Anterior cingulate cortex (tissue), 58 donors: ENCODE measurements around the gene PSD4.

ENCODE experiments used
- DNase-seq, 58 donors: peaks; one replicate each; lab custom pipeline; 2025; lab: John Stamatoyannopoulos, UW

PSD4 gene

GRCh38 chr2:113200736-113201490 is 27.1 kb downstream of the PSD4 start:
- DNase-seq: no peak

DNA sequence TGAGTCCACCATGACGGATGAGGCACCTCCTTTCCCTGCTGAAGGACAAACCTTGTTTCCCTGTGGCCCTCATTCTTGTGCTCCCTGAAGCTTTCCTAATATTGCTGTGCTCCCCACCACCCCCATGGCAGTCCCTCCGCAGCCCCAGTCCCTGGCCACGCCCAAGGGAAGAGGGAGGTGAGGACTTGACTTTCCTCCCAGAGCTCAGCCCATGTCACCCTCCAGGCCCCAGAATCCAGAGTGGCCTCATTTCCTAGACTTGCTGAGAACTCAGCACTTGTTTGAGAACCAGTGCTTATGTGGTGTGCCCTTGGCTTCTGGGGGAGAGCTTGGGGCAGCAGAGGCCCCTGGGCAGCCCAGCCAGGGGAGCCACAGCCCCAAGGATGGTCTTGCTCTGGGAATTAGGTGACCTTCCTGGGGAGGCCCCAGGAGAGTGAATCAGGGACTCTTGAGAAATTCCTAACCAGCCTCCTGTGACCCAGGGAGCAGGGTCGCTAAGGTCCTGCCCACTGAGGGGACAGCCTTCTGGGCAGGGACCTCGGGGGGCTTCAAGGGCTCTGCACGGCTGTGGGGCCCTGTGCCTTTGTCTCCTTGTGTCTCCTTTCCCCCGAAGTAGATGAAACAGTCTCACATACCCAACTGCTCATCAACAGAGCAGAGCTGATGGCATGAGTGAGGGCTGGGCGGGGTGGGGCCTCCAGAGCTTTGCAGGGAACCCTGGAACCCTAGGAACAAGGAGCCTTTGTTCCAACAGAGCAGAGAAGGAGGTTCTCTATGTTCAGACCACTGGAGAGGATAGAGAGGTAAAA is 27.9 kb downstream of the PSD4 start:
- no peak for DNase-seq

DNA sequence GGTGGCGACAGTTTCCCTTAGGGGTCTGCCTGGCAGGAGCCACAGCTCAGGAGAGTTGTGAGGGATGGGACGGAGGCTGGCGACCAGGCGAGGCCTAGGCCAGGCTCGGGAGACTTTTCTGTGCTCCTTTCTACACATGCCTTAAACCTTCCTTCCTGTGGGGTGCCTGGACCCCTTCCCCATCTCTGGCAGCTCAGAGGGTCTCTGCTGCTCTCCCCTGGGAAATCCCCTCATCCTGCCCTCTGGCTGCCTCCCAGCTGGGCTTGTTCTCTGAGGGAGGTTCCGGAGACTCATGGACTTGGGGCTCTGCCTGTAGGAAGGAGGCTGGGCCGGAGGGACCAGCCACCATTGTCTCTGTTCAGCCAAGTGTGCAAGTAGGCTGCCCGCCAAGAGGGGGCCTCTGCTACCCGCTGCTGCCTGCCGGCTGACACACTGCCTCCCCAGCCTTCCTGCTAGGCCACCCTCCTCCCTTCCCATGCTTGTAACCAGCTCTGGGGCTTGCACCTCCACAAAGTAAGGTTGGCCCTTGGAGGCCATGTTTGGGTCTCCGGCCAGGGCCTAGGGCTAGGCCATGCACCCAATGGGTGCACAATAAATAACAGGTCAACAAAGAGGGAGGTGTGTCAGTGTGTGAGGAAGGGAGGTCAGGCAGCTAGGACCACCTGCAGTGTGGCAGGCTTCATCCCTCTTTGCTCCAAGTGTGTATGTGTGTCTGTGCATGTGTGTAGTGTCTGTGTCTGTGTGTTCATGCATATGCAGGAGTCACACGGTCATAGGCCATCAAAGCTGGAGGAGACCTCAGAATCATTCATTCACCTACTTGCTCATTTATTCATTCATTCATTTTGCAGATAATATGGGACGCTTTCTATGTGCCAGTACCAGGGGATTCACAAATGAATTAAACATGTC is 28.8 kb downstream of the PSD4 start:
- DNase-seq: peak in 23 of 58 donors; percentile 8 to 53 (median 31)

GRCh38 chr2:113203217-113203530 is 29.4 kb downstream of the PSD4 start:
- no peak for DNase-seq

- DNase-seq: peak in 52 of 58 donors; percentile 12 to 77 (median 50)
Observed at GRCh38 chr2:113203901-113204519, 30.2 kb downstream of the PSD4 start.

GRCh38 chr2:113206251-113206650 is 32.5 kb downstream of the PSD4 start:
- no peak for DNase-seq

- DNase-seq: no peak
Observed at GRCh38 chr2:113207021-113207420, 33.2 kb downstream of the PSD4 start.

GRCh38 chr2:113208396-113208795 is 34.6 kb downstream of the PSD4 start:
- DNase-seq: no peak

- DNase-seq: no peak
Observed at GRCh38 chr2:113209011-113209645, 35.4 kb downstream of the PSD4 start.

- DNase-seq: no peak
Observed at GRCh38 chr2:113209646-113210171, 35.9 kb downstream of the PSD4 start.

GRCh38 chr2:113211226-113212105 is 37.7 kb downstream of the PSD4 start:
- no peak for DNase-seq

GRCh38 chr2:113212245-113213060 is 38.7 kb downstream of the PSD4 start:
- peak in 7 of 58 donors; percentile 12 to 32 (median 22) for DNase-seq

GRCh38 chr2:113213061-113213930 is 39.5 kb downstream of the PSD4 start:
- DNase-seq: no peak

GRCh38 chr2:113214141-113214540 is 40.4 kb downstream of the PSD4 start:
- DNase-seq: no peak

GRCh38 chr2:113215056-113215455 is 41.3 kb downstream of the PSD4 start:
- DNase-seq: no peak

- no peak for DNase-seq
Observed at GRCh38 chr2:113216321-113216720, 42.5 kb downstream of the PSD4 start.
